A673 (cell line): ENCODE results near the gene DYNC1LI1.

Source experiments
- CTCF ChIP-seq: fragments of 300-800, 200-600 bp; sonication (generic); conservative IDR thresholded peaks from 2 replicates; pipeline ENCODE4 v1.5.1; 2017; ENCODE audit warnings: low read depth, mild to moderate bottlenecking, antibody characterized with exemption, low read length, moderate library complexity, mixed read lengths
- EZH2 ChIP-seq: fragments of 200-600 bp; sonication (generic); IDR thresholded peaks from 2 replicates; pipeline ENCODE4 v1.6.1; 2017; ENCODE audit warnings: borderline replicate concordance, low read depth, mild to moderate bottlenecking, mixed read lengths, antibody characterized with exemption, low read length; ENCODE audit not compliant: poor library complexity, severe bottlenecking

- TF ChIP-seq EZH2 = no peak
- TF ChIP-seq CTCF = no peak
Observed at GRCh38 chr3:32551496-32551895, 19.2 kb downstream of the DYNC1LI1 start.
